GM15510 (cell line): Measurements from ENCODE around the gene RGS14.

ENCODE experiments used
- POLR2A ChIP-seq: IDR thresholded peaks from 3 replicates; pipeline ENCODE4 v1.6.1; 2011; ENCODE audit warnings: borderline replicate concordance; ENCODE audit not compliant: insufficient read length; ENCODE audit errors: extremely low read depth

RGS14 gene

GRCh38 chr5:177334155-177334551 lies 23.6 kb upstream of the RGS14 start:
- no peak for TF ChIP-seq POLR2A

GRCh38 chr5:177334781-177335700 lies 22.7 kb upstream of the RGS14 start:
- no peak for TF ChIP-seq POLR2A

GRCh38 chr5:177335701-177336065 lies 22.0 kb upstream of the RGS14 start:
- TF ChIP-seq POLR2A: no peak

- TF ChIP-seq POLR2A: no peak
These were observed 21.6 kb upstream of the RGS14 start for GRCh38 chr5:177336112-177336511.

GRCh38 chr5:177336603-177337494 lies 20.9 kb upstream of the RGS14 start:
- no peak for TF ChIP-seq POLR2A

GRCh38 chr5:177338251-177339106 lies 19.2 kb upstream of the RGS14 start:
- TF ChIP-seq POLR2A: no peak

- no peak for TF ChIP-seq POLR2A
These were observed 18.6 kb upstream of the RGS14 start for GRCh38 chr5:177339107-177339638.

GRCh38 chr5:177343777-177344176 lies 13.9 kb upstream of the RGS14 start:
- no peak for TF ChIP-seq POLR2A

- no peak for TF ChIP-seq POLR2A
These were observed 12.8 kb upstream of the RGS14 start for GRCh38 chr5:177344891-177345290.

- no peak for TF ChIP-seq POLR2A
These were observed 10.9 kb upstream of the RGS14 start for GRCh38 chr5:177346820-177347219.

GRCh38 chr5:177347699-177348098 lies 10.0 kb upstream of the RGS14 start:
- TF ChIP-seq POLR2A: no peak

GRCh38 chr5:177349362-177349647 lies 8.4 kb upstream of the RGS14 start:
- TF ChIP-seq POLR2A: no peak

GRCh38 chr5:177349762-177350161 lies 8.0 kb upstream of the RGS14 start:
- no peak for TF ChIP-seq POLR2A

- TF ChIP-seq POLR2A: no peak
These were observed 6.8 kb upstream of the RGS14 start for GRCh38 chr5:177350776-177351391.
